ENCODE results near the gene ZEB2.

- TF ChIP-seq CBFB (IDR thresholded peaks at IDR 0.05; ENCODE audit: low read depth), result no peak
- no peak for TF ChIP-seq CTCF (IDR thresholded peaks at IDR 0.05 in 2 of 3, conservative IDR thresholded peaks at IDR 0.05 in 1 of 3; ENCODE audit: control insufficient read depth in 2 of 3, extremely low read depth in 1 of 3, insufficient read depth in 1 of 3, low read depth in 3 of 3, low read length in 3 of 3)
- TF ChIP-seq ZZZ3 (IDR thresholded peaks at IDR 0.05; ENCODE audit: control insufficient read depth, insufficient read length, low read depth), result no peak
- TF ChIP-seq ESRRA (IDR thresholded peaks at IDR 0.05; ENCODE audit: low read length), result no peak
- TF ChIP-seq NR2C2 (IDR thresholded peaks at IDR 0.05; ENCODE audit: borderline replicate concordance, control insufficient read depth, insufficient read length, low read depth), result no peak
- TF ChIP-seq ATF3 (IDR thresholded peaks at IDR 0.05; ENCODE audit: borderline replicate concordance, extremely low read depth, low read depth, low read length), result no peak
- no peak for TF ChIP-seq MEF2A (IDR thresholded peaks at IDR 0.05; ENCODE audit: insufficient read depth, low read depth, low read length)
- TF ChIP-seq E2F8 (IDR thresholded peaks at IDR 0.05; ENCODE audit: low read depth, partially characterized antibody), result no peak
These were observed 61.4 kb downstream of the ZEB2 start for GRCh38 chr2:144458541-144458940.

All from GM12878 (cell line).